HepG2 (cell line): ENCODE measurements around the gene RING1. TPM values are rescaled to one million over a fixed set of nuclear protein-coding genes. Genes with fewer than 3 reads are reported as not detected.

Experiments used
- ATAC-seq: fragments of 200-7000 bp; cut with Tn5 transposase; 3 replicates; pipeline ENCODE4 v1.9.1; 2020; ENCODE audit warnings: mild to moderate bottlenecking, moderate library complexity
- BruUV-seq: library from RNA; stranded (reverse); fragments of 400-500 nt; replicated peaks from 2 replicates; lab custom pipeline; 2021; lab: Mats Ljungman, UMichigan
- CTCF ChIA-PET: fragments of 300-600 bp; formaldehyde crosslinking; extraction: SDS; loops from one replicate; lab custom pipeline; 2021; ENCODE audit warnings: low total read pairs, inconsistent platforms, low intra/inter-chr PET ratio; lab: Yijun Ruan, JAX
- POLR2A ChIA-PET: fragments of 350-600 bp; sonication (Branson Sonifier 250); formaldehyde crosslinking; loops from one replicate; lab custom pipeline; 2020; ENCODE audit warnings: antibody characterized with exemption, inconsistent platforms; lab: Yijun Ruan, JAX
- DNase-seq: peaks from one replicate; pipeline ENCODE4 v3.0.0-alpha.2; 2015; ENCODE audit warnings: low spot score
- FAIRE-seq: peaks from 3 replicates; lab custom pipeline; 2011; peaks lifted over from hg19 to GRCh38; lab: Jason Lieb, UNC
- H2AFZ ChIP-seq: one replicate; pipeline ENCODE4 v1.6.1; 2011; ENCODE audit warnings: low read length, inconsistent platforms
- H3K27ac ChIP-seq: fragments of 300-600 bp; 3 replicates; pipeline ENCODE4 v1.8.0; 2011; ENCODE audit warnings: mixed run types, mild to moderate bottlenecking, mixed read lengths, low read length, inconsistent platforms; ENCODE audit not compliant: insufficient read depth; ENCODE audit errors: extremely low read length
- H3K27me3 ChIP-seq, 2 experiments: fragments of 200-600 bp in 1 of 2; 2 replicates in 1 of 2; 3 replicates in 1 of 2; pipeline versions ENCODE4 v1.6.0 to v1.8.0; 2011; ENCODE audit warnings: low read length in 2 of 2, mild to moderate bottlenecking in 2 of 2, moderate library complexity in 2 of 2, inconsistent platforms in 1 of 2; ENCODE audit not compliant: insufficient read depth in 2 of 2, control insufficient read depth in 1 of 2
- H3K36me3 ChIP-seq, 2 experiments: fragments of 200-600 bp in 1 of 2; replicated peaks in 1 of 2; 2 replicates in 1 of 2; 3 replicates in 1 of 2; pipeline versions ENCODE4 v1.5.1 to v1.8.0; 2011; ENCODE audit warnings: low read length in 2 of 2, inconsistent platforms in 1 of 2; ENCODE audit not compliant: insufficient read depth in 2 of 2, control insufficient read depth in 1 of 2
- H3K4me1 ChIP-seq: 2 replicates; pipeline ENCODE4 v1.5.1; 2012; ENCODE audit warnings: low read length, inconsistent platforms; ENCODE audit not compliant: insufficient read depth
- H3K4me2 ChIP-seq: 2 replicates; pipeline ENCODE4 v1.6.0; 2011; ENCODE audit warnings: low read depth, low read length, inconsistent platforms
- H3K4me3 ChIP-seq, 3 experiments: fragments of 200-600 bp in 1 of 3; sonication (generic), shearing (Covaris generic) in 1 of 3; replicated peaks in 1 of 3; 2 replicates each; pipeline ENCODE4 v1.5.1; 2011 to 2016; ENCODE audit warnings: low read length in 3 of 3, inconsistent platforms in 2 of 3, low read depth in 2 of 3, mild to moderate bottlenecking in 2 of 3, control low read depth in 1 of 3, mixed read lengths in 1 of 3; ENCODE audit not compliant: insufficient read depth in 1 of 3
- H3K79me2 ChIP-seq: one replicate; pipeline ENCODE4 v1.6.1; 2011; ENCODE audit warnings: low read length, inconsistent platforms; ENCODE audit not compliant: insufficient read depth
- H3K9ac ChIP-seq: 2 replicates; pipeline ENCODE4 v1.6.0; 2011; ENCODE audit warnings: mild to moderate bottlenecking, low read depth, low read length, inconsistent platforms; ENCODE audit not compliant: insufficient read depth
- H3K9me3 ChIP-seq: 2 replicates; pipeline ENCODE4 v1.5.1; 2012; ENCODE audit warnings: mild to moderate bottlenecking, low read length
- H4K20me1 ChIP-seq: 2 replicates; pipeline ENCODE4 v1.6.0; 2011; ENCODE audit warnings: inconsistent platforms, mild to moderate bottlenecking, low read length, moderate library complexity; ENCODE audit not compliant: insufficient read depth
- ATF7 ChIP-seq, 2 experiments: fragments of 450-650 bp in 1 of 2; sonication (generic) in 1 of 2; formaldehyde crosslinking in 1 of 2; IDR thresholded peaks; 2 replicates each; pipeline versions ENCODE4 v1.4.0 to v1.6.1; 2016 to 2020; ENCODE audit warnings: antibody characterized with exemption in 1 of 2, mild to moderate bottlenecking in 1 of 2, missing genetic modification reagents in 1 of 2
- BCL6 ChIP-seq: IDR thresholded peaks from 2 replicates; pipeline ENCODE4 v1.6.1; 2016; ENCODE audit warnings: missing genetic modification reagents, missing compliant biosample characterization
- DNMT1 ChIP-seq: sonication (generic); formaldehyde crosslinking; IDR thresholded peaks from 2 replicates; pipeline ENCODE4 v1.5.1; 2020; ENCODE audit warnings: mild to moderate bottlenecking, missing genetic modification reagents
- ELF3 ChIP-seq: IDR thresholded peaks from 2 replicates; pipeline ENCODE4 v1.6.1; 2016; ENCODE audit warnings: missing genetic modification reagents, missing compliant biosample characterization
- HNRNPL ChIP-seq: fragments of 200-400 bp; formaldehyde crosslinking; IDR thresholded peaks from 2 replicates; pipeline ENCODE4 v1.6.1; 2017; ENCODE audit warnings: mild to moderate bottlenecking, low read depth, low read length
- MYNN ChIP-seq: sonication (generic); formaldehyde crosslinking; IDR thresholded peaks from 2 replicates; pipeline ENCODE4 v1.4.0; 2020; ENCODE audit warnings: mild to moderate bottlenecking, low read depth, missing genetic modification reagents
- SALL1 ChIP-seq: sonication (generic); formaldehyde crosslinking; IDR thresholded peaks from 2 replicates; pipeline ENCODE4 v1.8.0; 2022; ENCODE audit warnings: mild to moderate bottlenecking, missing genetic modification reagents
- ZFP1 ChIP-seq: IDR thresholded peaks from 2 replicates; pipeline ENCODE4 v1.6.1; 2016
- ZGPAT ChIP-seq: IDR thresholded peaks from 2 replicates; pipeline ENCODE4 v1.6.1; 2016; ENCODE audit warnings: mild to moderate bottlenecking
- ZNF225 ChIP-seq: sonication (generic); formaldehyde crosslinking; IDR thresholded peaks from 2 replicates; pipeline ENCODE4 v1.4.0; 2020; ENCODE audit warnings: mild to moderate bottlenecking, missing genetic modification reagents
- ZNF687 ChIP-seq: sonication (generic); formaldehyde crosslinking; IDR thresholded peaks from 2 replicates; pipeline ENCODE4 v1.5.1; 2020; ENCODE audit warnings: mild to moderate bottlenecking, missing genetic modification reagents, moderate library complexity
- ZNF776 ChIP-seq: sonication (generic); formaldehyde crosslinking; IDR thresholded peaks from 2 replicates; pipeline ENCODE4 v1.4.0; 2020; ENCODE audit warnings: mild to moderate bottlenecking, missing genetic modification reagents
- WGBS: methylation state at CpG from one replicate; pipeline ENCODE4 v1.1.6; 2017; ENCODE audit warnings: low lambda C conversion rate; 5-methylcytosine and 5-hydroxymethylcytosine counted together
- in situ Hi-C: cut with HindIII; loops from 2 replicates; pipeline ENCODE4 v1.10.0; 2017; ENCODE audit warnings: low pct_unique_long_range_greater_than_20kb; ENCODE audit not compliant: extremely low pct_ligation_motif_present
- intact Hi-C: fragments of 100-400 bp; cut with micrococcal nuclease; formaldehyde crosslinking; loops from one replicate; pipeline ENCODE4 v1.10.0; 2022; ENCODE audit not compliant: unreplicated experiment
- polyA plus RNA-seq, 8 experiments: library from polyadenylated mRNA; depleted of rRNA in 3 of 8; stranded (reverse) in 7 of 8; unstranded in 1 of 8; fragments of >200 nt; fragmentation: Illumina TruSeq in 4 of 8; extraction: Trizol in 4 of 8; gene quantifications; 2 replicates each; pipeline versions ENCODE4 v1.2.1 to v1.2.3, GENCODE V29; 2011 to 2016; ENCODE audit warnings: low read depth in 4 of 8, missing spikeins in 1 of 8, mixed read lengths in 1 of 8; ENCODE audit not compliant: insufficient read depth in 1 of 8
- total RNA-seq, 5 experiments: library from RNA; depleted of rRNA; stranded (reverse); fragments of >200 nt; fragmentation: Illumina TruSeq; extraction: Trizol; gene quantifications; 2 replicates each; pipeline ENCODE4 v1.2.3, GENCODE V29; 2016; ENCODE audit warnings: low read depth in 1 of 5

The RING1 gene
- total and polyA plus RNA-seq, 2 of the 13 experiments (the other 11 are each of a cell fraction or from before 2014, with no cell fraction given) = 23.9 to 33.6 TPM

- WGBS = 11% methylated on average over 7 of the region's 7 CpGs
- no peak overlapping the region for H3K27ac ChIP-seq
- H3K4me3 ChIP-seq = no peak overlapping the region
- ATAC-seq (no peak), FAIRE-seq (no peak), DNase-seq (no peak)
- no peaks in the 10 kb centered on the region for H4K20me1 ChIP-seq
- peaks cover 6 to 63% of the 10 kb centered on the region in 2 experiments; a peak in 4 of 5 replicates for H3K27me3 ChIP-seq
- H3K36me3 ChIP-seq = no peaks in the 10 kb centered on the region
- no TSS peak for BruUV-seq
- H3K79me2 ChIP-seq = no peaks in the 10 kb centered on the region
- intact Hi-C loops = no loop called here
- no peak for TF ChIP-seq MYNN (CRISPR knock-in tag)
- TF ChIP-seq ZFP1 (CRISPR knock-in tag) = no peak
- no peak for TF ChIP-seq DNMT1 (CRISPR knock-in tag)
- TF ChIP-seq ATF7 (IDR thresholded peaks at IDR 0.05) = no peak
- TF ChIP-seq ATF7 (CRISPR knock-in tag; IDR thresholded peaks at IDR 0.05) = no peak
- TF ChIP-seq ZNF225 (CRISPR knock-in tag) = no peak
- TF ChIP-seq SALL1 (CRISPR knock-in tag) = no peak
- TF ChIP-seq ELF3 (CRISPR knock-in tag) = no peak
- TF ChIP-seq ZNF776 = no peak
- no peak for TF ChIP-seq BCL6
- no peak for TF ChIP-seq ZGPAT (CRISPR knock-in tag)
- TF ChIP-seq HNRNPL = no peak
- TF ChIP-seq ZNF687 (CRISPR knock-in tag) = no peak
- CTCF ChIA-PET = no interaction called here
- H3K9ac ChIP-seq = no peak overlapping the region
- H3K9me3 ChIP-seq = no peaks in the 10 kb centered on the region
- in situ Hi-C loops = no loop called here
- H3K4me2 ChIP-seq = no peak overlapping the region
- H3K4me1 ChIP-seq = peaks cover 22% of the 10 kb centered on the region
- POLR2A ChIA-PET = no interaction called here
- no peak overlapping the region for H2AFZ ChIP-seq
Measured at GRCh38 chr6:33176906-33177305, 31.4 kb upstream of the RING1 start.
